ENCODE measurements around the gene DOCK2.

GRCh38 chr5:169648725-169649310, 11.7 kb downstream of the DOCK2 start:
- TF ChIP-seq CTCF (IDR thresholded peaks at IDR 0.05) (no peak), EZH2 (IDR thresholded peaks at IDR 0.05; ENCODE audit: borderline replicate concordance, insufficient read depth, low read depth, low read length, poor library complexity, severe bottlenecking) (no peak)
